Activated CD4-positive, alpha-beta T cell treated with anti-CD3 and anti-CD28 coated beads for 36 hours (primary cell): ENCODE data around the gene ZFAND3. TPM values are rescaled to one million over a fixed set of nuclear protein-coding genes. Genes with fewer than 3 reads are reported as not detected.

Experiments
- ATAC-seq: fragments of 200-7000 bp; cut with Tn5 transposase; one replicate; pipeline ENCODE4 v1.10.0; 2021; ENCODE audit warnings: mild to moderate bottlenecking, moderate library complexity
- CTCF ChIA-PET: fragments of 350-600 bp; sonication (Branson Sonifier 250); formaldehyde crosslinking; loops from one replicate; lab custom pipeline; 2021; ENCODE audit warnings: antibody characterized with exemption; lab: Charles Lee
- POLR2A ChIA-PET: fragments of 350-600 bp; sonication (Branson Sonifier 250); formaldehyde crosslinking; loops from one replicate; lab custom pipeline; 2021; ENCODE audit warnings: antibody characterized with exemption, inconsistent platforms; lab: Charles Lee
- DNase-seq: peaks from one replicate; pipeline ENCODE4 v3.0.0-alpha.2; 2020
- H3K27ac Mint-ChIP-seq: one replicate; pipeline ENCODE4 v1.8.0; 2021; ENCODE audit warnings: mixed read lengths
- H3K27me3 Mint-ChIP-seq: one replicate; pipeline ENCODE4 v1.8.0; 2021; ENCODE audit warnings: mixed read lengths
- H3K36me3 Mint-ChIP-seq: one replicate; pipeline ENCODE4 v1.8.0; 2021; ENCODE audit warnings: low read depth, mixed read lengths
- H3K4me1 Mint-ChIP-seq: one replicate; pipeline ENCODE4 v1.8.0; 2021; ENCODE audit warnings: mixed read lengths
- H3K4me3 Mint-ChIP-seq: one replicate; pipeline ENCODE4 v1.8.0; 2021; ENCODE audit warnings: mild to moderate bottlenecking, moderate library complexity, mixed read lengths
- H3K9me3 Mint-ChIP-seq: one replicate; pipeline ENCODE4 v1.8.0; 2021; ENCODE audit warnings: low read depth, mixed read lengths
- intact Hi-C, 2 experiments: fragments of 100-400 bp; cut with DNase I in 1 of 2; cut with micrococcal nuclease in 1 of 2; formaldehyde crosslinking; loops; one replicate each; pipeline versions ENCODE4 v1.14.2 to v1.15.1; 2022 to 2024; cut with DNase I, micrococcal nuclease
- total RNA-seq, 2 experiments: library from RNA; stranded (reverse); gene quantifications; one replicate each; pipeline ENCODE4 v1.2.3, GENCODE V29; 2021

The ZFAND3 gene
- total RNA-seq, 2 experiments from 2014 or later, result 34.5 to 47.8 TPM

- peaks cover 3% of the 10 kb centered on the region for H3K4me1 Mint-ChIP-seq
- H3K4me3 Mint-ChIP-seq, result no peak overlapping the region
- no peaks in the 10 kb centered on the region for H3K36me3 Mint-ChIP-seq
- H3K27ac Mint-ChIP-seq, result no peak overlapping the region
- H3K9me3 Mint-ChIP-seq, result no peaks in the 10 kb centered on the region
- DNase-seq (no peak), ATAC-seq (no peak)
- CTCF ChIA-PET, result interaction anchor here (0.6 kb wide), 1 partner anchor 18 kb away, joined by 3 read pairs; no protein-coding TSS in a partner anchor
- intact Hi-C loops, result no loop called here
- H3K27me3 Mint-ChIP-seq, result no peaks in the 10 kb centered on the region
- POLR2A ChIA-PET, result no interaction called here
Observed at GRCh38 chr6:38171997-38172738, 352.6 kb downstream of the ZFAND3 start.

- no peak overlapping the region for H3K27ac Mint-ChIP-seq
- DNase-seq (no peak), ATAC-seq (no peak)
- peaks cover 3% of the 10 kb centered on the region for H3K4me1 Mint-ChIP-seq
- intact Hi-C loops, result no loop called here
- no peak overlapping the region for H3K4me3 Mint-ChIP-seq
- H3K36me3 Mint-ChIP-seq, result no peaks in the 10 kb centered on the region
- H3K27me3 Mint-ChIP-seq, result no peaks in the 10 kb centered on the region
- ChIA-PET POLR2A (no interaction called here), CTCF (interaction anchor here (0.6 kb wide), 1 partner anchor 18 kb away, joined by 3 read pairs; no protein-coding TSS in a partner anchor)
- H3K9me3 Mint-ChIP-seq, result no peaks in the 10 kb centered on the region
Observed at GRCh38 chr6:38172739-38173410, 353.3 kb downstream of the ZFAND3 start.

GRCh38 chr6:38173909-38174308 is 354.4 kb downstream of the ZFAND3 start:
- POLR2A ChIA-PET, result no interaction called here
- Mint-ChIP-seq H3K4me1 (peaks cover 3% of the 10 kb centered on the region), H3K4me3 (no peak overlapping the region), H3K27ac (no peak overlapping the region), H3K9me3 (no peaks in the 10 kb centered on the region), H3K27me3 (no peaks in the 10 kb centered on the region), H3K36me3 (no peaks in the 10 kb centered on the region)
- ATAC-seq (no peak), DNase-seq (no peak)
- intact Hi-C loops, result no loop called here
- CTCF ChIA-PET, result no interaction called here

- Mint-ChIP-seq H3K27ac (no peak overlapping the region), H3K4me3 (no peak overlapping the region), H3K36me3 (no peaks in the 10 kb centered on the region), H3K27me3 (no peaks in the 10 kb centered on the region), H3K4me1 (peaks cover 3% of the 10 kb centered on the region), H3K9me3 (no peaks in the 10 kb centered on the region)
- DNase-seq (no peak), ATAC-seq (no peak)
- ChIA-PET POLR2A (no interaction called here), CTCF (no interaction called here)
- intact Hi-C loops, result no loop called here
Observed at GRCh38 chr6:38174315-38174714, 354.8 kb downstream of the ZFAND3 start.

- ChIA-PET CTCF (no interaction called here), POLR2A (no interaction called here)
- Mint-ChIP-seq H3K27ac (no peak overlapping the region), H3K9me3 (no peaks in the 10 kb centered on the region), H3K4me1 (peaks cover 3% of the 10 kb centered on the region), H3K27me3 (no peaks in the 10 kb centered on the region), H3K4me3 (no peak overlapping the region), H3K36me3 (no peaks in the 10 kb centered on the region)
- no peak for ATAC-seq
- DNase-seq, result no peak
- intact Hi-C loops, result no loop called here
Observed at GRCh38 chr6:38174806-38175495, 355.4 kb downstream of the ZFAND3 start.

GRCh38 chr6:38175786-38176185 is 356.3 kb downstream of the ZFAND3 start:
- DNase-seq (no peak), ATAC-seq (no peak)
- Mint-ChIP-seq H3K36me3 (no peaks in the 10 kb centered on the region), H3K27ac (no peak overlapping the region), H3K9me3 (no peaks in the 10 kb centered on the region), H3K27me3 (no peaks in the 10 kb centered on the region), H3K4me1 (peaks cover 3% of the 10 kb centered on the region), H3K4me3 (no peak overlapping the region)
- ChIA-PET CTCF (no interaction called here), POLR2A (no interaction called here)
- intact Hi-C loops, result no loop called here

GRCh38 chr6:38176797-38177751 is 357.5 kb downstream of the ZFAND3 start:
- Mint-ChIP-seq H3K4me1 (peaks cover 3% of the 10 kb centered on the region), H3K9me3 (no peaks in the 10 kb centered on the region), H3K36me3 (no peaks in the 10 kb centered on the region), H3K27ac (no peak overlapping the region), H3K4me3 (no peak overlapping the region), H3K27me3 (no peaks in the 10 kb centered on the region)
- intact Hi-C loops, result no loop called here
- DNase-seq (no peak), ATAC-seq (no peak)
- ChIA-PET POLR2A (interaction anchor here (0.7 kb wide), 1 partner anchor 13 kb away, joined by 3 read pairs; no protein-coding TSS in a partner anchor), CTCF (interaction anchor here (0.6 kb wide), 1 partner anchor 14 kb away, joined by 3 read pairs; no protein-coding TSS in a partner anchor)

GRCh38 chr6:38177882-38178583 is 358.5 kb downstream of the ZFAND3 start:
- intact Hi-C loops, result no loop called here
- ChIA-PET POLR2A (no interaction called here), CTCF (no interaction called here)
- H3K4me3 Mint-ChIP-seq, result no peak overlapping the region
- H3K36me3 Mint-ChIP-seq, result no peaks in the 10 kb centered on the region
- peaks cover 3% of the 10 kb centered on the region for H3K4me1 Mint-ChIP-seq
- H3K27me3 Mint-ChIP-seq, result no peaks in the 10 kb centered on the region
- DNase-seq, result no peak
- H3K27ac Mint-ChIP-seq, result no peak overlapping the region
- H3K9me3 Mint-ChIP-seq, result no peaks in the 10 kb centered on the region
- ATAC-seq, result no peak

- Mint-ChIP-seq H3K27ac (no peak overlapping the region), H3K36me3 (no peaks in the 10 kb centered on the region), H3K9me3 (no peaks in the 10 kb centered on the region), H3K4me1 (peaks cover 1% of the 10 kb centered on the region), H3K27me3 (no peaks in the 10 kb centered on the region), H3K4me3 (no peak overlapping the region)
- DNase-seq (no peak), ATAC-seq (no peak)
- POLR2A ChIA-PET, result no interaction called here
- CTCF ChIA-PET, result no interaction called here
- intact Hi-C loops, result no loop called here
Observed at GRCh38 chr6:38178584-38178886, 359.0 kb downstream of the ZFAND3 start.

- POLR2A ChIA-PET, result no interaction called here
- CTCF ChIA-PET, result no interaction called here
- no peaks in the 10 kb centered on the region for H3K27me3 Mint-ChIP-seq
Observed at GRCh38 chr6:38179300-38179699, 359.8 kb downstream of the ZFAND3 start.

More at GRCh38 chr6:38179300-38179699, 359.8 kb downstream of the ZFAND3 start:
- Mint-ChIP-seq H3K4me3 (no peak overlapping the region), H3K9me3 (no peaks in the 10 kb centered on the region), H3K36me3 (no peaks in the 10 kb centered on the region), H3K4me1 (no peaks in the 10 kb centered on the region), H3K27ac (no peak overlapping the region)
- intact Hi-C loops, result no loop called here
- ATAC-seq (no peak), DNase-seq (no peak)
